GOT3 (cell line): ENCODE data around the gene NSA2.
A peak's percentile ranks its signal among the peaks of the same experiment; 100 is the strongest.
"Not testable (repeated sequence)": the region's sequence is repeated elsewhere in the genome, so short reads cannot be mapped to it uniquely, and the experiment has no call there.

Source experiments
- DNase-seq: peaks from one replicate; lab custom pipeline; 2025; ENCODE audit warnings: mixed read lengths; lab: John Stamatoyannopoulos, UW

NSA2 gene

DNA sequence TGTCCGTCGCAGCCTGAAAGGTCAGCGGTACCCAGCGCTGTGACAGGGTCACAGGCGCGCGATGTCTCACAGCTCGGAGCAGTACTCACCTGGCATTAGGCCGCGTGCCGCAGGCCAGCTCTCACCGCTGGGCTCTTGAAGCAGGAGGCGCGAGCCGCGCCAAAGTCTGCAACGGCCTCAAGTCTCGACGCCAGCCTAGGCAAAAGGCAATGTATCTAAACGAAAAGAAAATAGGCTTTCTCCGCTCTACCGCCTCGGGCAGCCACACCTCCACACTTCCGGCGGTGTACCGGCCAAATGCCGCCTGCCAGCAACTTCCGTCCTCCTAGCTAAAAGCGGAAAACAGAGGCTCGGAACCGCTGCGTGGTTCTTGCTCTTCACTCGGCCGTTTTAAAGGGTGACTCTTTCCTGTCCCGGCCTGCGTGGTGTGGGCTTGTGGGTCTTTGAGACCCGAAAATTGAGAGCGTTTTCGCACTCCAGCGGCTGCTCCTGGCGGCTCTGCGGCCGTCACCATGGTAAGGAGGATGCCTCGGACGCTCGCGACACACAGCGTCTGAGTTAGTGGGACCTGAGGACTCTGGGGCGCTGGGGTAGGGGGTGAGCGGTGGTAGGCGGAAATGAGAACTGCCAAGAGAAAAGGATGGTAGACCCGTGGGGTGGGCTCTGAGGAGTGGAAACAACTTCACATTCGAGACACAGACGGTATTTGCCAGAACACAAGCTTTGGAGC is at the start of gene NSA2, which contains the start of gene GFM2:
Gene NSA2, plus strand, starts transcription at position 401 of the 730 bp plus-strand sequence. Its CDS starts 112 bp downstream, at position 513.
Gene GFM2, minus strand, starts transcription at position 269 of the 730 bp plus-strand sequence. CDS start 3,375 bp downstream, outside the sequence.
- DNase-seq: peak; percentile 64

DNA sequence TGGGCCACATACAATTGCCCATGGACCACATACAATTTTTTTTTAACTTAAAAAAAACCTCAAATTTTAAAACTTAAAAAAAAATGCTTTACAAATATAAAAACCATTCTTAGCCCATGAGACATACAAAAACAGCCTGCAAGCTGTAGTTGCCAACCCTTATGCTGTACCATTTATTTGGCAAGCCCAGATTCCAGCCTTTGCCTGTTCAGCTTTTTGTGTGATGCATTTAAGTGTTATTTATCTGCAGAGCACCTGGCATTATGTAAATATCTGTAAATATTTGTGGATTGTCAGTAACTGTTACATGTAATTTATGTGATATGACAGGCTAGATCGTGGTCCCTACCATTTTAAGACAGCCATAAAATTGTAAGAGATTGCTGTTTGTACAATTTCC is 49.5 kb upstream of the NSA2 start:
- no peak for DNase-seq

DNA sequence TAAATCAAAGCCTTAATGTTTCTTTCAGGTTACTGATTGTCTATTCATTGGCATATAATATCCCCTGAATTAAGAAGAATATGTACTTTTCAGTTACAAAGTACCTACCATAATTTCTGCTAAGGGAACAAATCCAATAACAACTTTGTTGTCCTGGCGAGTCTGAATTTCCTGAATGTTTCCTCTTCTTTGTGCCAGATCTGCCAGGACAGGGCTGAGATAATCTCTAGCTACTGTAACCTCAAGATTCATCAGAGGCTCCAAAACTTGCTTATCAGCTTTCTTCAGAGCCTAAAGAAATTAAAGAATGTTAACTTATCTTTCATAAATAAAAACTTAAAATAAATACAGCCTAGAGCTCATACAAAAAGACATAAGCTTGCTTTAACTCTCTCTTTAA is 44.8 kb upstream of the NSA2 start:
- DNase-seq: no peak

DNA sequence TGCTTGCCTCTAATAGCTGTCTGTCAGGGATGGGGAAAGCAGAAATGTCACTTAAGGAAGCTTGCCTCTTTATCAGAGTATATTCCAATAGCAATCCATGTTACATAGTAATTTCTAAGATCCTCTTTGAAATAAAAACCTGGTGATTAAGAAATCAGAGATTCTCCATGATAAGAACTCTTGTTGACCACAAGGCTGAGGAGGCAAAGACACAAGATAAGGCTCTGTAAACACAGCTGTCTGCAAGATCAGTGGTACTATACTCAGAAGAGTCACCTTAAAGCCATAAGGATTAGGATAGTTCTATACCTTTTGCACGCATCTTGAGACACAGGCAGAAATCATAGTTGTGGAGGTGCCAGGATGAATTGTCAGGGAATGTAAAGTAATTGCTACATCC is 41.7 kb upstream of the NSA2 start:
- DNase-seq: no peak

DNA sequence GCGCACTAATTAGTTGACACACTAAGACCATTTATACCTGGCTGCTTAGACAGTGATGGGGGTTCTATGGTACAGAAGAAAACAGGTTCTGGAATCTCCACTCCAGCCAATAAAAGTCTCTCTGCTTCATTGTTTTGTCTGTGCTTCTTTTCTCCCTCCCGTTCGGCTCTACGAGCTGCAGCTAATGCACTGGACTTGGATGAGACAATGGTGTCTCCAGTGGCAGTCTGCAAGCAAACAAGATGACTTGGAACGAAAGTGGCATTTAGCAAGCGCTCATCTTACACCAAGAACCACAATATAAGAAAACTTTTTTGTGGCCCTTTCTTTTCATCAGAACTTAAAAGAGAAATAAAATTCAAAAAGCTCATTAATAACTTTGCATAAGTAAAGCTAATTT is 30.3 kb upstream of the NSA2 start:
- DNase-seq: no peak

DNA sequence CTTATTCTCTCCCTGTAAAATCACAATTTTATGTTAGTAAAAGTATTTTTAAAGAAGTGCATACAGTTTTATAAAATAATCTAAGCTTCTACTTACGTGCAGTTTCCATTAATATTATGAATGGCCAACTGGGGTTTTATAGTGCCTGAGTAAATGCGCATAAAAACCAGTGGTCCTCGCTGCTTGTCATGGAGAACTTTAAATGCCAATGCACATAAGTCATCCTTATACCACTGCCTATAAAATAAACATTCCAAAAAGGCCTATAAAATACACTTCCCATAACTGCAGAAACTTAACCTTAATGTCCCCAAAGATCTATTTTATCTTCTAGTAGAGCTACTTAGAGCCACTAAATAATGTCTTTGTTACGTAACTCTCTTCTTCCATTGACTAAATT is 28.6 kb upstream of the NSA2 start:
- DNase-seq: no peak

DNA sequence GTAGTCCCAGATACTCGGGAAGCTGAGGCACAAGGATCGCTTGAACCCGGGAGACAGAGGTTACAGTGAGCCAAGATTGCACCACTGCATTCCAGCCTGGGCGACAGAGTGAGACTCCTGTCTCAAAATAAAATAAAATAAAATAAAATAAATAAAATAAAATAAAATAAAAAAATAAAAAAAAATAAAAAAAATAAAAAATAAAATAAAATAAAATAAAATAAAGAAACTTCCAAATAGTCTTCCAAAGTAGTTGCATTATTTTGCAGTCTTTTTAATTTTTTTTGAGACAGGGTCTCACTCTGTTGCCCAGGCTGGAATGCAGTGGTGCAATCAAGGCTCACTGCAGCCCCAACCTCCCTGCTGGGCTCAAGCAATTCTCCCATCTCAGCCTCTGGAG is 18.3 kb upstream of the NSA2 start:
- not testable (repeated sequence) for DNase-seq

DNA sequence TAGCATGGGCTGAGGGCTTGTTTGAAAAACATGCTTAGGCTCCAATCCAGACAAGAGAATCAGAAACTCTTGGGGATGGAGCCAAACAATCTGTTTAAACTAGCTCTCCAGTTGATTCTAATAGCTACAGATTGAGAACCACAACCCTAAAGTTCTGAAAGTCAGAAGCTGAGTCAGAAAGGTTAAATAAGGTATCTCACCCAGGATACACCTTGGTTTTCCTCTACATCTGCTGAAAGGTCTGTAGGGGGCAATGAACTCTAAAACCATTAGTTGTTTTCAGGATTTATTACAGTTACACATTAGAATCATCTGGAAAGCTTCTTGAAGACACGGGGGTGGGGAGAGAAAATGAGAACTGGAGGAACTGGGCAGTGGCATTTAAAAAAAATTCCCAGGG is 5.8 kb upstream of the NSA2 start:
- no peak for DNase-seq

DNA sequence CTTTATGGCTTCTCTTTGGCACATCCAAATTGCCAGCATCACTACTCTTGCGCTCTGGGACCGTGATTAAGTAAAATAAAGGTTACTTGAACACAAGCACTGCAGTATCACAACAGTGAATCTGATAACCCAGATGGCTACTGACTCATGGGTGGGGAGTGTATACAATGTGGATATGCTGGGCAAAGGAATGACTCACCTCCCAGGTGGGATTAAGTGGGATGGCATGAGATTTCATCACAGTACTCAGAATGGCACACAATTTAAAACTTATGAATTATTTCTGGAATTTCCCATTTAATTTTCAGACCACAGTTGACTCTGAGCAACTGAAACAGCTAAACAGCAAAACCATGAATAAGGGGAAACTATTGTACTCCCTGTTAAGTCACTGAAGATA is 4.5 kb upstream of the NSA2 start:
- DNase-seq: no peak

DNA sequence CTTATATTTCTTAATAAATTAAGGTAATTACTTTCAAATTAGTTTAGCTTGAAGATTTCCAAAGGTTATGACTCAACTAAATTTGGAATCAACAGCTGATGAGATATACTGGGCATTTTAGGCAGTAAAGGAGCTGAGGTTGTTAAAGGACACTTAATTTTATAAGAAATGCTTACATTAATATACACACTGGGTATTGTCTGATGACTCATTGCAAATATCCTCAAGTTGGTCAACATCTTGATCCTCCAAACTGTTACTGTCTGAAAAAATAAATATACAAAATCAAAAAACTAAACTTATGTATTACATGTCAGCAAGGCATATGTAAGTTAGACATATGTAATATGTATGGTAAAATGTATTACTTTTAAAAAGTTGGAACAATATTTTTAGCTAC is 3.5 kb upstream of the NSA2 start:
- DNase-seq: no peak

DNA sequence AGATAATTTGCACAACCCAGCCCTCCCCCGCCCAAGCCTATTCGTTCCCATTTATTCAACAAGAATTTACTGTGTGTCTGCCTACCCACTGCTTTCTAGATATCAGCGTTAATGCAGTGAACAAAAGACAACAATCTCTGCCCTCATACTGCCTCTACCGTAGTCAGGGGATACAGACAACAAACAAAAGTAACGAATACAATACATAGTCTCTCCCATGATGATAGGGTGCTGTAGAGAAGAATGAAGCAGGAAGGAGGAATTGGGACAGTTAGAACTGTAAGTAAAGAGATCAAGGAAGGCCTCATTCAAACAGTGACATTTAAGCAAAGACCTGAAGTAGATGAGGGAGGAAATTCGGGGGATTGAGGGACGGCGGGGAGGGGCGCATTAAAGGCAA is 1.8 kb upstream of the NSA2 start:
- DNase-seq: no peak

DNA sequence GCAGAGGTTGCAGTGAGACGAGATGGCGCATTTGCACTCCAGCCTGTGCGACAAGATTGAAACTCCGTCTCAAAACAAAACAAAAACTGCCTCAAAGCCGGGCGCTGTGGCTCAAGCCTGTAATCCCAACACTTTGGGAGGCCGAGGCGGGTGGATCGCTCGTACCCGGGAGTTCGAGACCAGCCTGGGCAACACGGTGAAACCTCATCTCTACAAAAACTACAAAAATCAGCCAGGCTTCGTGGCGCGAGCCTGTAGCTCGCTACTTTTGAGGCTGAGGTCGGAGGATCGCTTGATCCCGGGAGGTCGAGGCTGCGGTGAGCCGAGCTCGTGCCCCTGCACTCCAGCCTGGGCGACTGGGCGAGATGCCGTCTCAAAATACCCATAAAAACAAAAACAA is 1.1 kb upstream of the NSA2 start:
- no peak for DNase-seq

DNA sequence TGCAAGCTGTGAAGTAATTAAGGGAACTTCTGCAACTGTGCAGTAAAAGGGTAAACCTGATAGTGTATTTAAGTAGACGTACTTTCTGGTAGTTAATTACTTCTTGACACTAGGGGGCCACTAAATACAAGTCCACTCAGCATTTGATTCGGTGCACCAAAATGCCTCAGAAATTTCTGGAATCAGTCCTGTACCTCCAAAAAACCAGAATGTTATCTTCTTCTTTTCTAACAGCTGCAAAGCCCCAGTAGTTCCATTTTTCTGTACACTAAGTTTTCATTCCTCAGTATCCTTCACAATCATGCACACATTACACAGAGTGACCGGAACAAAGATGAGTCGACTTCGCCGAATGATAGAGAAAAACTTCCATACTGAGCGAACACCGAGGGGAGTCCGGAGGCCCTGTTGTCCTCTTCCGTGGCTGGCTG is 616 bp upstream of the NSA2 start:
- no peak for DNase-seq

DNA sequence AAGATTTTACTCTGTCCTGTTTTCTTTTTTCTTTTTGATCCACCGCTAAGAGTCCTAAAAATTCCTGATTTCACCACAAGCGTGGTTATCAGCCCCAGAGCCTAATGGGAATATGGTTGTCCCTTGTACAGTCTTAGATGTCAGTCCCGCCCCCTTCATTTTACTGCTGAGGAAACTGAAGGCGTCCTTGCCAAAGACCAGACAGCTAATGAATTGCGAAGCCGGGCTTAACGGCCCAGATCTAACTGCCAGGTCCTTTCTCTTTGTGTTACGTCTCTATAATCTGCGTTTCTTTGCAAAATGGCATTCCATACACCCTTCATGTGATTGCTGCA is 497 bp downstream of the NSA2 start:
- no peak for DNase-seq

DNA sequence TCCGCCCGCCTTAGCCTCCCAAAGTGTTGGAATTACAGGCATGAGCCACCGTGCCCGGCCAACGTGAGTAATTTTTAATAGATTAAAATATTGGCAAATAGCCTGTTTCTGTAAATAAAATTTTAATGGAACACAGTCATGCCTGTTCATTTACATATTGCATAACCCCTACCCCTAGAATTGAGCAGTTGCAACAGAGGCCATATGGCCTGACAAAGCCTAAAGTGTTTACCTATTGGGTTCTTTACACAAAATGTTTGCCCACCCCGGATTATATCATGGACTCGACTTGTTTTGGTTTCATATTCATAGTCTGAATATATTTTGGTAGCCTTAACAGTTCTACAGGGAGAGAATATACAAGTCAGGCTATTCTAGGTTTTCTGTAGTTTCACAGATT is 5.3 kb downstream of the NSA2 start:
- DNase-seq: no peak

DNA sequence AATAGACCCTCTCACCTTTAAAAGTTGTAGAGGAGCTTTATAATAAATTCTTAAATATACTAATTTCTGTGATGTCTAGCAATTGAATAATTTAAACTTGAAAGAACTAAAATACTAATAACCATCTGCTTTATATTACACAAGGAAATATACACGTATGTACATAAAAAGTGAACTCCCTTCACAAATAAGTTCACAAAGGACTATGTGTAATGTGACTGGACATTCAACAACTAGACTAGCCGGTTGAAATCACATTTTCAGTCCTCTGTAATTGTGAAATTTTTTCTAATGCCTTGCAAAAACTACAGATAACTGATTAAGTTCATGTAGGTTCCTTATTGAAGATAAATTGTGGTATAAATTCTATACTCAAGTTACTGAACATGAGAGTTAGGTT is 11.6 kb downstream of the NSA2 start:
- no peak for DNase-seq

DNA sequence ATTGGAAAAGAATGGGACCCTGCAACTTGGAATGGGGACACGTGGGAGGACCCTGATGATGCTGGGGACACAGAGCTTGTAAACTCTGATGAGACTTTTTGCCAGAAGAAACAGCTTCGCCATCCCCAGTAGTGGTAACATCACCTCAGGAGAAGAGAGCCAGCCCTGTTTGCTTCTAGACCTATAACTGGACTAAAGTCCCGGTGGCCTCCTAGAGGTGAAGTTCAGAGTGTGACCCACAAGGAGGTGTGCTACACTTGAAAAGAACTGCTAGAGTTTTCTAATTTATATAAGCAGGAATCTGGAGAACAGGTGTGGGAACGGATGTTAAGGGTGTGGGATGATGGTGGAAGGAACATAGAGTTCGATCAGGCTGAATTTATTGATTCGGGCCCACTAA is 19.8 kb downstream of the NSA2 start:
- no peak for DNase-seq

DNA sequence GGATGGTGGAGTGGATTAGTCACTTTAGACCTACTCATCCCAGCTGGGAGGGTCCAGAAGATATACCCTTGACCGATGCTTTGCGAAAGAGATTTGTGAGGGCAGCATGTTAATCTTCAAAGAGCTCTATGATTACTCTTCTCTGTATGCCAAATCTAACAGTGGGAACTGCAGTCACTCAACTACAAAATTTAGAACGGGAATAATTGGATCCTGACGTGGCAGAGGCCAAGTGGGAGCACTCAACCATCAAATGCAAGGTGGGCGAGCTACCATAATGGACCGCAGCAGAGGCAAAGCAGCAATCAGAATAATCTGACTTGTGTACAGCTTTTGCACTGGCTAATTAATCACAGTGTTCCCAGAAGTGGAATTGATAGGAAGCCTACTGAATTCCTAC is 20.4 kb downstream of the NSA2 start:
- DNase-seq: no peak

DNA sequence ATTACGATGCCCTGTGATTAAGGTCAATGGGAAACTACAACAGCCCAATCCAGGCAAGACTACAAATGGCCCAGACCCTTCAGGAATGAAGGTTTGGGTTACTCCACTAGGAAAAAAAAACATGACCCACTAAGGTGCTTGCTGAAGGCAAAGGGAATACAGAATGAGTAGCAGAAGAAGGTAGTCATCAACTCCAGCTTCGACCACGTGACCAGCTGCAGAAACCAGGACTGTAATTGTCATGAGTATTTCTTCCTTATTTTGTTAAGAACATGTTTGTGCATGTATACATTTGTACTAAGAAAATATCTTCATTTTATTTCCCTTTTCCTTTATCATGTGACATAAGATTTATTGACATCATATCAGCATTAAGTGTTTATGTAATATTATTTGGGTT is 24.6 kb downstream of the NSA2 start:
- not testable (repeated sequence) for DNase-seq

DNA sequence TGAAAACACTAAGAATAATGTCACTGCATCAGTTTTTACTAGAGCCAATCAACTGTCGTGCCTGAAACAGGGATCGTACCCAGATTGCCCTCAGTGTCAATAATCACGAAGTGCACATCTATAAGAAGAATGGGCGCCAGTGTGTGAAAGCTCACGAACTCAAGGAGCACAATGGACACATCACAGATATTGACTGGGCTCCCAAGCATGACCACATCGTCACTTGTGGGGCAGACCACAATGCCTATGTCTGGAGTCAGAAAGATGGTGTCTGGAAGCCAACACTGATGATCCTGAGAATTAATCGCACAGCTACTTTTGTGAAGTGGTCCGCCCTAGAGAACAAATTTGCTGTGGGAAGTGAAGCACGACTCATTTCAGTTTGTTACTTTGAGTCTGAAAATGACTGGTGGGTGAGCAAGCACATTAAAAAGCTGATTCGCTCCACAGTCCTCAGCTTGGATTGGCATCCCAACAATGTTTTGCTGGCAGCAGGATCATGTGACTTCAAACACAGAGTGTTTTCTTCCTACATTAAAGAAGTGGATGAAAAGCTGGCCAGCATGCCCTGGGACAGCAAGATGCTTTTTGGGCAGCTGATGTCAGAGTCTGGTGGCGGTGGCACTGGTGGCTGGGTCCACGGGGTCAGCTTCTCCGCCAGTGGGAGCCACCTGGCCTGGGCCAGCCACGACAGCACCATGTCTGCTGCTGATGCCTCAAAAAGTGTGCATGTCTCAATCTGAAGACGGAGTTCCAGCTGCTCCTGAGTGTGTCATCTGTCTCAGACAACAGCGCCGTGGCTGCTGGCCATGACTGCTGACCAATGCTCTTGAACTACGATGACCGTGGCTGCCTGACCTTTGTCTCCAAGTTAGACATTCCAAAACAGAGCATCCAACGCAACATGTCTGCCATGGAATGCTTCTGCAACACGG is 32.2 kb downstream of the NSA2 start:
- no peak for DNase-seq

DNA sequence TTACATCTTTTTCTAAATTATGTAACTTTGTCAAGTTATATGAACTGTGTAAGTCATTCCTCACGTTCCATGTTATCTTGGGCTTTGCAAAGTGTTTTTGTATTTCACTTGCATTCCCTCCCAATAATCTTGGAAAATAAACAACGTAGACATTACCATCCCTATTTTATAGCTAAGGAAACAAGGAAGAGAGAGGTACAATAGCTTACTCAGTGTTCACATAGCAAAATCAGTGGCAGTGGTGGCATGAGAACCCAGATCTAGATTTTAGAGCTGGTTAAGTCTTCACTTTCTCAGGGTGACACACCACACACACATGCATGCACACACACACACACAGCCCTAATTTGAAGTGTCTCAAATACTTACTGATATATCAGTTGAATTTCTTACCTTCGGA is 34.1 kb downstream of the NSA2 start:
- no peak for DNase-seq

DNA sequence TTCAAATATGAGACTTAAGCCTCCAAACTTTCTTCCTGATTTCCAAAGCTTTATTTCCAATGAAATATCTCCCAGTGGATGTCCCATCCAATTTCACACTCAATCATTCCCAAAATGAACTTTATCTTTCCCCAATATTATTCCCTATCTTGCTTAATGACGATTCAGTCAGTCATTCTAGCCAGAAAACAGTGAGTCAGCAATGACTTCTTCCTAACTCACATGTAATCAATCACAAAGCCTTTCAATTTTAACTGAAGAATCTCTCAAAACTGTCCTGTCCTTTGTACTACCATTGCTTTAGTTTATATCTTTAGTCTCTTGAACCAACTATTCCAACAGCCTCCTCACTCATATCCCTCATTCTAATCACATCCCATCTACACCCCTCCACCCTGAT is 34.9 kb downstream of the NSA2 start:
- DNase-seq: no peak

DNA sequence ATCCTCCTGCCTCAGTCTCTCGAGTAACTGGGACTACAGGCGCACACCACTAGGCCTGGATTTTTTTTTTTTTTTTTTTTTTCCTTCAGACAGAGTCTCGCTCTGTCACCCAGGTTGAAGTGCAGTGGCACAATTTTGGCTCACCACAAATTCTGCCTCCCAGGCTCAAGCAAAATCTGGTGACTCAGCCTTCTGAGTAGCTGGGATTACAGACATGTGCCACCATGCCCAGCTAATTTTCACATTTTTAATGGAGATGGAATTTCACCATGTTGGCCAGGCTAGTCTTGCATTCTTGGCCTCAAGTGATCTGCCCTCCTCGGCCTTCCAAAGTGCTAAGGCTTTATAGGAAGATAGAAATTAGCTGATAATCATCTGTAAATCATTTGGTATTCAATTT is 43.9 kb downstream of the NSA2 start:
- no peak for DNase-seq
